Endothelial cell (in vitro differentiated cells): ENCODE results near the gene VWC2. TPM values are rescaled to one million over a fixed set of nuclear protein-coding genes. Genes with fewer than 3 reads are reported as not detected.

Source experiments
- DNase-seq: peaks from one replicate; pipeline ENCODE4 v3.0.0; 2021; ENCODE audit warnings: low spot score
- H3K27ac Mint-ChIP-seq: one replicate; pipeline ENCODE4 v1.8.0; 2021; ENCODE audit warnings: mixed read lengths, inconsistent platforms; ENCODE audit not compliant: unreplicated experiment
- H3K27me3 Mint-ChIP-seq: one replicate; pipeline ENCODE4 v1.8.0; 2021; ENCODE audit warnings: mild to moderate bottlenecking, moderate library complexity, mixed read lengths, inconsistent platforms; ENCODE audit not compliant: unreplicated experiment
- H3K36me3 Mint-ChIP-seq: one replicate; pipeline ENCODE4 v1.8.0; 2021; ENCODE audit warnings: mild to moderate bottlenecking, low read depth, mixed read lengths, inconsistent platforms; ENCODE audit not compliant: unreplicated experiment
- H3K4me1 Mint-ChIP-seq: one replicate; pipeline ENCODE4 v1.8.0; 2021; ENCODE audit warnings: mild to moderate bottlenecking, mixed read lengths, inconsistent platforms; ENCODE audit not compliant: unreplicated experiment
- H3K4me3 Mint-ChIP-seq: one replicate; pipeline ENCODE4 v1.8.0; 2021; ENCODE audit warnings: mild to moderate bottlenecking, mixed read lengths, inconsistent platforms; ENCODE audit not compliant: unreplicated experiment
- H3K9me3 Mint-ChIP-seq: one replicate; pipeline ENCODE4 v1.8.0; 2021; ENCODE audit warnings: mixed read lengths, inconsistent platforms; ENCODE audit not compliant: unreplicated experiment
- CTCF ChIP-seq: fragments of 200-600 bp; sonication (generic); IDR thresholded peaks from one replicate; pipeline ENCODE4 v1.5.0; 2021; ENCODE audit warnings: antibody characterized with exemption; ENCODE audit not compliant: unreplicated experiment
- total RNA-seq: library from RNA; stranded (reverse); fragmentation: NEBNext Ultra II Directional; extraction: Animal tissue kit (Norgen Biotek cat#: 25700); gene quantifications from one replicate; pipeline ENCODE4 v1.2.1, GENCODE V29; 2021; ENCODE audit not compliant: unreplicated experiment

Gene VWC2
- total RNA-seq, 1 donor from 2014 or later = 0.05 TPM

DNA sequence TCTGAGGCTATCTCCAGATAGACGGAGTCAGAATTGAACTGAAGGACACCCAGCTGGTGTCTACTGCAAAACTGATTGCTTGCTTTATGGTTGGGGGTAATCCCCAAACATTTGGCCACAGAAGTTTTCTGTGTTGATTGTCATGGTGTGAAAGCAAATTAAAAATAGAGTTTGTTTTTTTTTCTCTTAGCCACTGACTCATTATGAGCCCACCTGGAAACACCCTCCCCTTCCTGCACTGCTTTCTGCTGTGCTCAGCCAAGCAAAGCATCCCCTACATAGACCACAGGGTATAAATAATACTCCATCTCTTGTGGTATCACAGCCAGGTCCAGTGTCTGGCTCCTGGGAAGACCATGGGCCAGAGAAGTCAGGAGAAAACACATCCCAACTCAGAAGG lies 6.5 kb upstream of the VWC2 start:
- H3K4me1 Mint-ChIP-seq = peaks cover 2% of the 10 kb centered on the region
- DNase-seq = no peak
- H3K27ac Mint-ChIP-seq = no peak overlapping the region
- TF ChIP-seq CTCF = no peak
- H3K36me3 Mint-ChIP-seq = no peaks in the 10 kb centered on the region
- H3K27me3 Mint-ChIP-seq = no peaks in the 10 kb centered on the region
- H3K4me3 Mint-ChIP-seq = no peak overlapping the region
- no peaks in the 10 kb centered on the region for H3K9me3 Mint-ChIP-seq

DNA sequence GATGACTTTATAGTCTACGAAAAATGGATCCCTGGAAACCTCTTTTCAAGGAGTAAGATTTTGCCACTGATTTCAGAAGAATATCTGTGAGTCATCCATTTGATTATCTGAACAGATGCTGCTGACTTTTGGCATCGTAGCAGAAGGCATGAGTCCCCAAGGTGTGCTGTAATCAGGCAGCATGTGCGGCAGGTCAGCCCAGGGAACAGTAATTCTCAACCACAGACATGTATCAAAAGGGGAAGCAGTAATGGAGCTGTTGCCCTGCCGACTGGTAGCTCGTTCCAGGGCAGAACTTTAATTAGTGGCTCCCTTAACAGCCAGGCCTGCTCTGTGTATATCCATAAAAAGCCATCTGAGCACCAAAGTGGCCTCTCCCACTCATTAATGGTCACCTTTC lies 5.7 kb upstream of the VWC2 start:
- Mint-ChIP-seq H3K4me1 (peaks cover 3% of the 10 kb centered on the region), H3K27me3 (no peaks in the 10 kb centered on the region), H3K27ac (no peak overlapping the region), H3K9me3 (peaks cover under 1% of the 10 kb centered on the region), H3K4me3 (no peak overlapping the region), H3K36me3 (peaks cover under 1% of the 10 kb centered on the region)
- TF ChIP-seq CTCF = no peak
- no peak for DNase-seq

DNA sequence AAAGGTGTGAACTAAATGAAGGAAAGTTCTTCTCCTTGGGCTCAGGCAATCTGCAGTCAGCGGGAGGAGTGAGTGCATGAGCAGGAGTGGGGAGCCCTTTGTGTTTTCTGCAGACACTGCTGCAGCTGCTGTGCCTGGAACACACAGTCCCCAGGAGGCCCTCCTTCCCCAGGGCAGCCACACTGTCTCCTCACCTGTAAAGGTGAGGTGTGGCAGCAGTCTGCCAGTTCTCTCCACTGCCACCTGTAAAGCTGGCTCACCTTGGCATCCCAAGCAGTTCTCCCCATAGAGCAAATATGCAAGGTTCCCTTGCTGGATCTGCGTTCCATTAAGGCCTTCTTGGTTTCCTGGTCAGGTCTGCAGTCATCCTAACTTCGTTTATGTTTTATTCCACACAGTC lies 5.2 kb upstream of the VWC2 start:
- H3K27ac Mint-ChIP-seq = no peak overlapping the region
- no peak overlapping the region for H3K4me3 Mint-ChIP-seq
- peaks cover 6% of the 10 kb centered on the region for H3K9me3 Mint-ChIP-seq
- H3K4me1 Mint-ChIP-seq = peaks cover 8% of the 10 kb centered on the region
- DNase-seq = no peak
- peaks cover 5% of the 10 kb centered on the region for H3K36me3 Mint-ChIP-seq
- H3K27me3 Mint-ChIP-seq = peaks cover 5% of the 10 kb centered on the region
- no peak for TF ChIP-seq CTCF

GRCh38 chr7:49768835-49769234 lies 4.6 kb upstream of the VWC2 start:
- peaks cover 5% of the 10 kb centered on the region for H3K36me3 Mint-ChIP-seq
- H3K27ac Mint-ChIP-seq = no peak overlapping the region
- H3K4me3 Mint-ChIP-seq = no peak overlapping the region
- DNase-seq = no peak
- TF ChIP-seq CTCF = no peak
- peaks cover 6% of the 10 kb centered on the region for H3K9me3 Mint-ChIP-seq
- H3K27me3 Mint-ChIP-seq = peaks cover 5% of the 10 kb centered on the region
- peaks cover 8% of the 10 kb centered on the region for H3K4me1 Mint-ChIP-seq

DNA sequence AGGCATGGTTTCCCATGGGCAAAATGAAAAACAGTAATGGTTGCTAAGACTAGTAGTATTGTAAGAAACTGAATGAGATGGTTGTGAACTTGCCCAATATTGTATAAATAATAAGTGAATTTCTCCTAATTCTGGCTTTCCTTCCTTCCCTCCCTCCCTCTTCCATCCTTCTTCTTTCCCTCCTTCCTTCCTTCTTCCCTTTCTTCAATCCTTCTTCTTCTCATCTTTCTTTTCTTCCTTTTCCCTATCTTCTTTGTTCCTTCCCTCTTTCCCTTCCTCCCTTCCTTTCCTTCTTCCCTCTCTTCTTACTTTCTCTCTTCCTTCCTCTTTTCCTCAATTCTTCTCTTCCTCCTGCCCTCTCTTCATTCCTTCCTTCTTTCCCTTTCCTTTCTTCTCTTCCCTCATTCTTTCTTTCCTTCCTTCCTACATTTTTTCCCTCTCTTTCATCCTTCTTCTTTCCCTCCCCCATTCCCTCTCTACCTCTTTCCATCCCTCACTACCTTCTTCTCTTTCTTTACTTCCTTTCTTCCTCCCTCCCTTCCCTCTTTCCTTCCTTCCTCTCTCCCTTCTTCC lies 4.1 kb upstream of the VWC2 start:
- Mint-ChIP-seq H3K9me3 (peaks cover 6% of the 10 kb centered on the region), H3K4me3 (no peak overlapping the region), H3K4me1 (peaks cover 8% of the 10 kb centered on the region), H3K27me3 (peaks cover 5% of the 10 kb centered on the region), H3K36me3 (peaks cover 5% of the 10 kb centered on the region), H3K27ac (no peak overlapping the region)
- DNase-seq = no peak
- no peak for TF ChIP-seq CTCF
